Stimulated activated CD4-positive, alpha-beta T cell treated with anti-CD3 and anti-CD28 coated beads, Interleukin-2, amount 100 ng/mL, for 48 hours (primary cell): Measurements from ENCODE around the gene ALS2CL.

Source experiments
- DNase-seq, 2 donors: peaks; one replicate each; pipeline ENCODE4 v3.0.0-alpha.2; 2020

The ALS2CL gene

DNA sequence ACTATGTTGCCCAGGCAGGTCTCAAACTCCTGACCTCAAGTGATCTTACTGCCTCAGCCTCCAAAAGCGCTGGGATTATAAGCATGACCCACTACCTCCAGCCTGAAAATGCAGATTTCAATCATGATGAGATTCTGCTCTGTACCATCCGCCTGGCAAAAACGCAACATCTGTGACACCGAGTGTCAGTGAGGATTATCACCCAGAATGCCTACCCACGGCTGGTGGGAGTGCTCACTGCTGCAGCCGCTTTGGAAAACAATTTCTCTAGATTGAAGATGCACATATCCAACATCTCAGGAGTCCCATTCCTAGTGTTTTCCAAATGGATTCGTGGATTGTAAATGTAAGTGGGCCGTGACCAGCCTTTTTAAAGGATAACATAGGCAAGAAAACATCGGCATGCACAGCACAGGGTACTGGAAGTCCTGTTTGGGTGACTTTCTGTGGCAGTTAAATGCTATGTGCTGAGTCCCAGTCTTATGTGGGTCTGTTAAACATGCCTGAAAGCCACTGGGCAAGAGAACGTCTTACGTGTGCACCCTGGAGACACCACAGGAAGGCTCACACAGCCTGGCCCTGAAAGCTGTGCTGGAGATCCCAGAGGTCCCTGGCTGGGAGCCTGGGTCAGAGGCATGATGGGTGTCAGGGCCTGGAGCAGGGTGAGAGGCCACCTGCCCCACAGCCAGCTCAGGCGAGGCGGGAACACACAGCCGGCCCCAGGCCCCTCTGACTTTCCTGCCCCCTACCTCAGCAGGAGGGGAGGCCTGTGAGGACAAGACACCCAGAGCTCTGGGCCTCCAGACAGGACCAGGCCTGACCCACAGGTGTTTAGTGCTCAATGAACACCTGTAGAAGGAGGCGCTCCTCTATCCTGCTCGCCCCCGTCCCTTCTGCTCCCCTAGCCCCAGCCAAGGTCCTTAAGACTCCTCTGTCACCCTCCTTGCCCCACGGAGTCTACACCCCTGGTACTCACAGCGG lies 23.3 kb upstream of the ALS2CL start:
- no peak for DNase-seq

- no peak for DNase-seq
These were observed 22.2 kb upstream of the ALS2CL start for GRCh38 chr3:46715507-46716175.

DNA sequence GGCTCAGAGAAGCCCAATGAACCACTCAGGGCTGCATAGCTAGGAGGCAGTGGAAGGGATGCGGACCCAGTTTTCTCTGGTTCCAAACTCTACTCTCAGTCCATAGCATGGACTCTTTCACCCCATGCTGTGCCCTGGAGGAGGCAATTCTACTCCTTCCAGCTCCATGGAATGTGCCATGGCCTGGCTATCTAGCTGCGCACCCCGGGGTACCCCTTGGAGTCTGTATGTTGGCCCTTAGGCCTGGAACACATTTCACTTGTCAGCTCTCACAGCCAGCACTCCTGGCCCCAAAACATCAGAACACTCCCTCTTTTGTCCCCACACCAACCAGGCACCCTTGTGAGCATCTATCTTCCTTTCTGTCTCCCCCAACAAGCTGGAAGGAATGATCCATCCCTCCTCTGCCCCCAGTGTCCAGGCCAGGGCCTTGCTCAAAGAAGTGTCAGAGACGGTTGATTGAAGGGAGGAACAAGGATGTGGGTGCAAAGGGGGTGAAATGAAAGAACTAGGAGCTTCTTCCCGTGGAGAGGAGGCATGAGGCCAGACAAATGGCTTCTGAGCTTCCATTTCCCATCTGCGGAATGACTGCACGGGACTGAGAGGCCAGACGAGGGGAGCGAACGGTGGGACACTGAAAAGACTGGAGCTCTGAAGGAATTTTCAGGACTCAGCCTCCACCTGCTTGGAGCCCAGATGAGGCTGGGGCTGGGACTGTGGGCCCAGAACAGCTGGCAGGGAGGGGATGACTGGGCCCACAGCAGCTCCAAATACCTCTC lies 21.4 kb upstream of the ALS2CL start:
- no peak for DNase-seq

GRCh38 chr3:46713898-46714552 lies 20.5 kb upstream of the ALS2CL start:
- DNase-seq: peak in 1 of 2 donors; percentile 40

DNA sequence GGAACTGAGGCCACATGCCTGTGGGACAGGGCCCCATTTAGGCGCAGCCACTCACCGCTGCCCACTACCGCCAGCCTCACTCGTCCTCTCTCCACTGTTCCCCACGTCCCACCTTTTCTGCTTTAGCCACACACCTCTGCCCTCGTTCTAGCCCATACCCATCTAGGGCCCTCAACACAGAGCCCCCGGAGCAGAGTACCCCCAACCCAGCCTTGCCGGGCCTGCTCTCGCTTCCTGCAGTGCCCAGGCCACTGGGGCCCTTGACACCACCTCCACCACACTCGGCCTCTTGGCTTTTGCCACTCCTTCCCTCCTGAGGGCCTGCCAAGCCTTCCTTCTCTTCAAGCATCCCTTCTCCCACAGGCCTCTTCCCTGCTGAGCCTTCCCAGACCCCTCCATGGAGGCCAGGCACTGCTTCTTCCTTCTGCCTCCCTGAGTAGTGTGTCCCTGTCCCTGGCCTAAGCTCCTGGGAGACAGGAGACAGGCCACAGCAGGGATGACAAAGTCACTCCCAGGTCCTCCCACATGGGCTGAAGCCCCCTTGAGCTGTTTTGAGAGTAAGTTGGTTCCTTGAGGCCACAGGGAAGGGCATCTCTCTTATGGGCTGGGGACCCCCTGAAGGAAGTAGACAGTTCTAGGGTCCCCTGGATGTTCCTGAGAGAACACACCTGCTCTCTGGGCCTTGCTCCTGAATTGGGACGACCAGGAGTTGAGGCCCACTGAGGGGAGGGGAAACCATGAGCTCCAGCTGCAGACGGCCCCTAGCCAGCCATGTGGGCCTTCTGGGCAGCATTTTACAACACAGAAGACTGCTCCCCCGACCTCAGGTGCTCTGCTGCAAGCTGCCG lies 19.8 kb upstream of the ALS2CL start:
- no peak for DNase-seq

DNA sequence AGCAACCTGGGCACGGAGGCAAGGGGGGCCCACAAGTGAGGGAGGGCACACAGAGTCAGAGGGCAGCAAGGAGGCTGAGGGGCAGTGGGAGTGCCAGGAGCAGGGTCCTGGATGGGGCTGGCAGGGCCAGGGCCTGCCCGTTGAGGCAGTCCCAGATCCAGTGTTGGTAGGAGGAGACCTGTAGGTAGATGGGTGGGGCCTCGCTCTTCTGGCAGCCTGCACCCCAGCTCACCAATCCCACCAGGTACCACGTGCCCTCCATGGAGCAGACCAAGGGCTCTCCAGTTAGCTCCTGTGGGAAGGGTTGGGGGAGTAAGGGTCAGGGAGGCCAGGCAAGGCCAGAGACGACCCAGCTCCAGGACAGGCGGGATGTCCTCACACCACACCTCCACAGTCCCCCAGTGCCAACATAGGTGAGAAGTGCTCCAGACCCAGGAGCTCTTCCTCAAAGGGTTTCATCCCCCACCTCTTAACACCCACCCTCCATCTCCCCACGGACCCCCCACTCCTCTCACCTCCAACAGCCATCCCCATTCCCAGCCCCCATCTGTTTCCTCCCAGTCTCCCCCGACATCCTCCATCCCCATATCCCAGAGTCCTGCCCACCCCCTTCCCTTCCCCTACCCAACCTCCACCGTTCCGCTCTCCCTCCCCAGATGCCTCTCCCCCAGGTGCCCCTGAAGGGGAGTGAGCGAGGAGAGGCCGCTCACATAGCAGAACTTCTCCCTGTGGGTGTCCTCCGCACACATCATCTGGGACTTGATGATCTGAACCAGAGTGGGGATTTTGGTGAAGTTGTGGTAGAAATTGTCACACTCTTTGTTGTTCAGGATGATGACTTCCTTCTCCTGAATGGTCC lies 18.9 kb upstream of the ALS2CL start:
- no peak for DNase-seq

DNA sequence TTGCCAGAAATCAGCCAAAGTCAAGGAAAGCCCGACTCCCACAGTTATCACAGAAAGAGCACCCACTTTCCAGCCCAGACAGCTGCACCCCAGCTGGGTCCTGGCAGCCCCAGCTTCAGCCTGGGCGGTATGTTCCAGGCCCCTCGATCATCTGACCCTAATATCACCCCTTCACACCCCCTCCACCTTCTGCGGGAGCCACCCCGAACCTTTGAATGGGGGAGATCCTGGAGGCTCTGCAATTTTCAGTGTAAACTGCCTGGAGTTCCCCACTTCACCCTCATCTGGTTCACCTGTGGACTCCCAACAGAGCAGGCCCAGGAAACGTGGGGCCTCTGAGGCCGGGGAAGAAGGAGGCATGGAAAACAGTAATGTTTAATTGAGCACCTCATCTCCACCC lies 18.3 kb upstream of the ALS2CL start:
- DNase-seq: no peak

DNA sequence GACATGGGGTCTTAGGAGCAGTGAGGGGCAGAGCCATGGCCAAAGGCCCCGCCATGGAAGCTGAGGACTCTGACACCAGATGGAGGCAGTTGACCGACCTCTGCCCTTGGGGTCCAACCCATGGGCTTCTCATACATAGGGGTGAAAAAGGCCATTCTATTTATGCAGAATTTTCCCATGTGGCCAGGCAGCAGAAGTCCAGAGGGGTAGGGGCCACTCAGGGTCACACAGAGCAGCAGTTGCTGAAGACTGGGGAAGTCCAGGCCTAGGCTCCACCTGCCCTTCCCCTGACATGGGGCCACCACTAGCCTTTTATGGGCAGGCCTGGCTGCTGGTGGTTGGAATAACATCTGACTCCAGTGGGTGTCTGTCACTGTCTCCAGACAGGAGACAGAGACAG lies 17.8 kb upstream of the ALS2CL start:
- DNase-seq: no peak

GRCh38 chr3:46710671-46711295 lies 17.3 kb upstream of the ALS2CL start:
- DNase-seq: no peak

DNA sequence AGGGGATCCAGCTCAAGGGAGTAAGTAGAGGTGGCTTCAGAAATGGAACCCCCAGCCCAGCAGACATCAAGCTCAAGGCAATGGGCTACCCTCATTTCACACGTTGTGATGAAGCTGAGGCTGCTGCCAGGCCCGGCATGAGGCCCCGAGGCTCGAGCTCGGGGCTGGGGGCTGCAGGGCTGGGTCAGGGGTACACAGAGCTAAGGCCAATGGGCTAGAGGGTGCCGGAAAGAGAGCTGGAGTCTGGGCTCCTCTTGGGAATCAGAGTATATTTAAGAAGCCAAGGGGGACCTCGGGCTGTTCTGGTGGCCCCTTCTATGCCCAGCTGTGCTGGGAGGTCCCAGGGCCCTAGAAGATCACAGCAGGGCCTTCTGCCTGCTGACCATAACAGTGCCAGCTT lies 16.8 kb upstream of the ALS2CL start:
- no peak for DNase-seq

- DNase-seq: no peak
These were observed 16.2 kb upstream of the ALS2CL start for GRCh38 chr3:46709721-46710120.

DNA sequence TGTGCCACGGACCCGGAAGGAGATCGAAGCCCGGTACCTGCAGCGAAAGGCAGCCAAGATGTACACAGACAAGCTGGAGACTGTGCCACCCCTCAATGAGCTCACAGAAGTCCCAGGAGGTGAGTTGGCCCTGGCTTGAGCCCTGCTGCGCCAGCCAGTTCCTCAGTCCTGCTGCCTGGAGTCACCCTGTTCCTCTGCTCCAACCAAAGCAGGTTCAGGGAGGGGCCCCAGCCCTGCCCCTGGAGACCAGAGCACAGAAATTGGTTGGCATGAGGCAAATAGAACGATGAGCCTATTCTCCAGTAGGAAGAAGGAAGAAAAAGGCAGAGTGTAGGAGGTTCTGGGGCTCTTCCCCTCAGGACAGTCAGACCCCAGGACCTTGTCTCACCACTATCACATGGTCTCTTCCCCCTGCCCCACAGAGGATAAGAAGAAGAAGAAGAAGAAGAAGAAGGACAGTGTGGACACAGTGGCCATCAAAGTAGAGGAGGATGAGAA lies 15.7 kb upstream of the ALS2CL start:
- no peak for DNase-seq

- no peak for DNase-seq
These were observed 15.1 kb upstream of the ALS2CL start for GRCh38 chr3:46708401-46709156.

DNA sequence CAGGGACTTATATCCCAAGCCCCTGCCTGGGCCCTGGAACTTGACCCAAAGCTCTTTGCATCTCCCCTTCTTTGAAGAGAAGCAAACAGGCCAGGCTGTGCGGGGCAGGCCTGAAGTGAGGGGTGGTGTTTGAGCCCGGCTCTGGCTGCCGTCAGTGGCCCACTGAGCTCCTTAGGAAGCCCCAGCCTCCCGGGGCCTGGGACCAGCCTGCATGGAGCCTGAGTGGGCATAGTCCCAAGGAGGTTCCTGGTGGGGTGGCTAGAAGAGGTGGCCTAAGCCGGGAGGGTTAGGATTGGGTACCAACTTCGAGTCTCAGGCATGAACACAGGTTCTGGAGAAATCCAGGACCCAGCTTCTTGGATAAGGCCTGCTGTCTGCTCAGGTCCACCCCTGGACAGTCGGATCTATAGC lies 14.1 kb upstream of the ALS2CL start:
- no peak for DNase-seq

GRCh38 chr3:46706771-46707582 lies 13.5 kb upstream of the ALS2CL start:
- DNase-seq: no peak

DNA sequence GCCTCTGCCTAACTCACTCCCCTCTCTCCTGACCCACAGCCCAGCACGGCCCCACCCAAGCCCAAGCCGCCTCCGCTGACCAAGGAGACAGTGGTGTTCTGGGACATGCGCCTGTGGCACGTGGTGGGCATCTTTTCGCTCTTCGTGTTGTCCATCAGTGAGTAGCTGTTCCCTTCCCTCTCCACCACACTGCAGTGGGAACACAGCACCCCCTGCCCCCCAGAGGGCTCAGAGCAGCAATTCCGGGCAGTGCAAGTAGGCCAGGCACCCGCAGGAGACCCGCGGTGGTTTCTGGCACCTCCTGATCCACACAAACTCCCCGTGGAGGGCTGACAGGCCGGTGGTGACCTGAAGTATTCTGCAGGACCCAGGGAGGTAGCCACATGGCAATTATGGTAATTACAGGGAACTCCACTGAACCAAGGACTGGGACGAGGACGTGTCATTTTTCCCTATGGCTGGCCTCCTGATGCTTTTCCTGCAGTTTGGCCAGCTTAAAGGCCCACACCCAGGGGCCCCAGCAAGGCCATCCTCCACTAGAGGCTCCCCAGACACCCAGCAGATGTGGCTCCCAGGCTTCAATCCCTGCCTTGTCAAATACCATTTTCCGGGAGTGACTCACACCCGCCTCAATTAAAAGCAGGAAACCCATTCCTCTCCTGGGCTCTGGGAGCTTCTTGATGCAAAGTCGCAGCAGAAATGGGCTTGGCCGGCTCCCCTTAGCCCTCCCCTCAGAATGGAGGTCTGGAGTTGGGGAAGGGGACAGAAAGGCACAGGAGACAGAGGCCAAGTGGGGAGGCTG lies 12.5 kb upstream of the ALS2CL start:
- DNase-seq: no peak

DNA sequence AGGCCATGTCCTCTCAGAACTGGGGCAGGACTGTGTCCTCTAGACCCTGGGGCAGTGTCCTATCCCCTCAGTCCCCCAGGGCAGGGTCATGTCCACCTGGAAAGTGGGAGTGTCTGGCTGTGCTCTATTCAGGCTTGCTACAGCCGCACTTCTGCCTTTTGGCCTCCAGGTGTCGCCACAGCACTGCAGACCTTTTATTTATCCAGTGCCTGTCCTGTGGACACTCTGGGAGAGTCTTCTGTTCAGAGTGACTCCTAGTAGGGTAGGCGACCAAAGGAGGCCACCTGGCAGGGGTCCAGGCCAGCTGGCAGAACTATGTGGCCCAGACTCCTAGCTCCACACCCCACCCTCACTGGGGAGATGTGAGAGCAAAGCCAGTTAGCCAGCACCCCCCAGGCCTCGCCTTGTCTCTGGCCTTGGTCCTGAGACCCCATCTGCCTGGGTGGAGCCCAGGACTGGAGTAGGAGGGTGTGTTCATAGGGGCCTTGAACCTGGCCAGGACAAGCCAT lies 11.6 kb upstream of the ALS2CL start:
- DNase-seq: peak; percentile 62 to 68
